ENCODE results near the gene IMMP2L.

The IMMP2L gene

DNA sequence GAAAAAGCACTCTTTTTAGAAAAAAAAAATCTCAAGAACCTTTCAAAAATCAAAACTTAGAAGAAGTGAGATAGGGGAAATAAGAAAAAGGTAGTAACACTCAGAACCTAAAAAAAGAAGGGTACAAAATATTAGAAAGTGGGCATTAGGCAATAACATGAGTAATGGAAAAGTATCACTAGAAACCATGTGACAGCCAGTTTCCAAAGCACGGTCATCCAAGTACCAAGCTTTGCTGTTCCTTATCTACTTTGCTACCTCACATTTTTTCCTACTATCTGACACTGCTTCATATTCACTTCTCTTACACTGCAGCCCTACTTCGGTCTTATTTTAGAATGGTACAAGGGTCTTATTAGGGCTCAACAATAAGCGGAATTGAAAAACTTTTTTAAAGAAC is 30.3 kb downstream of the IMMP2L start:
- H3K36me3 ChIP-seq (ENCODE audit: insufficient read depth, low read length) = no peaks in the 10 kb centered on the region
- H3K9me3 ChIP-seq (ENCODE audit: control insufficient read depth, insufficient read depth, low read length) = no peaks in the 10 kb centered on the region
- no peak overlapping the region for H3K9ac ChIP-seq (ENCODE audit: low read depth, low read length)
- H3K4me1 ChIP-seq (ENCODE audit: insufficient read depth, low read length) = no peaks in the 10 kb centered on the region

DNA sequence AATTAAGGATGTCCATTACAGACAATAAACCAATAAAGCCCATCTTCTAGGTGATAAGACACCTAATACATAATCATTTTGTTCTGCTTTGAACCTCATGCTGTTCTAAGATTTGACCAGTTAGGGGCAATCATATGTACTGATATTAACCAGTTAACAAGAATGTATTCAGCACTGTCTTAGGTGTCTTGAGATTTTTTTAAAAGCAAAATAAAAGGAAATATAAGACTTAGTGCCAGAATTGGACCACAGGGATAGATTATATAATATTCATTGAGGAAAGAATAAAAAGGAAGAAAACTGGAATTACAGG is 32.0 kb downstream of the IMMP2L start:
- no peaks in the 10 kb centered on the region for H3K36me3 ChIP-seq (ENCODE audit: insufficient read depth, low read length)
- H3K9ac ChIP-seq (ENCODE audit: low read depth, low read length) = no peak overlapping the region
- no peaks in the 10 kb centered on the region for H3K9me3 ChIP-seq (ENCODE audit: control insufficient read depth, insufficient read depth, low read length)
- no peaks in the 10 kb centered on the region for H3K4me1 ChIP-seq (ENCODE audit: insufficient read depth, low read length)

DNA sequence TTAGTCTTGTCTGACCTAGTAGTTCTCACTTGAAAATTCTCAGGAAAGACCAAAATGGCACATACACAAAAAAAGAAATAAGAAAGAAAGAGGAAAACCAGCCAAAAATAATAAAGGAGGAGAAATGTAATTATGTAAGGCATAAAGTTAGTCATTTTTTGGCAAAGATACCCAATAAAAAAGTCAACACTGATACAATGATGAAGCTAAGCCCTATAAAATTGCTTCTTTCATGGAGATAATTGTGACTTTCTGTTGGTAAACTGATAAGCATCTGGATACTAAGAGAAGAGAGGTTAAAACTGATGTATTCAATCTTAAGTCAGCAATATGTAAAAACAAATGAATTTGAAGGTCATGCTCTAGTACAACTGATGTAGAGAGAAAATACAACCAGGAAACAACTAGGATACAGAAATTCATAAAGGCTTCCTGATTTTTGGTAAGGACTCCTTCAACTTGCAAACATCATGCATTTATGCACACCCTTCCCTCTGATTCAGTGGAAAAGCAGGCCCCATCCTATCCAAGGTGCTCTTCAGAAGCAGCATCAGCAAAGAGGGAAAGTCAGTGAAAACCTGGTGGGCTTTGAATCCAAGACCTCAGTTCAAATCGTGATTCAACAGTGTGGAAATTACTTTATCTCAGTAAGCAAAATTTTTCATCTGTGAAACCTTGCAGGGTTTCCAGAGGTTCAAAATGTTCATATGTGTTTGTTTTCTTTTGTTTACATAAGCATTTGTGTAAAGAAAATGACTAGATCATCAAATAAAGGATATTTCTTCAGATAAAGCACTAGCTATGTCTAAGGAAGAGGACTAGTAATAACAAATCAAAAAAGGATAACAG is 32.6 kb downstream of the IMMP2L start:
- Histone ChIP-seq H3K4me1 (ENCODE audit: insufficient read depth, low read length) (no peaks in the 10 kb centered on the region), H3K9ac (ENCODE audit: low read depth, low read length) (no peak overlapping the region), H3K36me3 (ENCODE audit: insufficient read depth, low read length) (no peaks in the 10 kb centered on the region), H3K9me3 (ENCODE audit: control insufficient read depth, insufficient read depth, low read length) (no peaks in the 10 kb centered on the region)

DNA sequence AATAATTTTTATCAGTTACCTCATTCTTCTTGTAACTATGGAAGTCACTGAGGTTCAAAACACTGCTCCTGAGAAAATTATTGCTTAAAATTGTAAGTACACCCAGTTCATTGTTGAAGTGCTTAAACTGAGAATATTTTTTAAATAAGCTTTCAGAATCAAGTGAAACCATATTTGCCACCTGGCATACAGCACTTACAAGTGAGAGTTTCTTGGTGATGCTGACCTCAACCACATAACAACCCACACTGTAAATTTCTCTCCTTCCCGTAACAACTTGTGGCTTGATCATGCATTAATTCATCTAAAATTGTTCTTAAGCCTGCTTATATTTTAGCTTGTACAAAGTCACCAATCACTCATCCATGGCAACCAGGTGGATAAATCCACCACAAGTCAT is 34.0 kb downstream of the IMMP2L start:
- Histone ChIP-seq H3K4me1 (ENCODE audit: insufficient read depth, low read length) (no peaks in the 10 kb centered on the region), H3K9ac (ENCODE audit: low read depth, low read length) (no peak overlapping the region), H3K36me3 (ENCODE audit: insufficient read depth, low read length) (no peaks in the 10 kb centered on the region), H3K9me3 (ENCODE audit: control insufficient read depth, insufficient read depth, low read length) (no peaks in the 10 kb centered on the region)

DNA sequence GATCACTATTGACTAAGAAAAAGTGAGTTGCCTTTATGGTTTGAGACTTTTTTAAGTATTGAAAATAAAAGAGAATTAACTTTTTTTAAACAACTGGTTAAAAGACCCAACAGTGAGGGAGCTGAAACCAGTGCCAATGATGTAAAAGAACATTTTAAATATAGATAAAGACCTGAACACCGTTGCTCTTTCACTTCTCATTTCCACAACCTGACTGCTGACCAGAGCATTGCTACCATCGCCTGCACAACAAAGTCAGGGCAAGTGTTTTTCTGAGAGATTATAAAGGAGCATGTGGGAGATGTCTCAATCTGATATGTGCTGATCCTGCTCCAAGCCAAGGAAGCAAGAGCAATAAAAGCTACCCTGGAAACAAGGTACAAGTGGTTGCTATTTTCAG is 34.7 kb downstream of the IMMP2L start:
- H3K36me3 ChIP-seq (ENCODE audit: insufficient read depth, low read length) = no peaks in the 10 kb centered on the region
- H3K4me1 ChIP-seq (ENCODE audit: insufficient read depth, low read length) = no peaks in the 10 kb centered on the region
- no peaks in the 10 kb centered on the region for H3K9me3 ChIP-seq (ENCODE audit: control insufficient read depth, insufficient read depth, low read length)
- no peak overlapping the region for H3K9ac ChIP-seq (ENCODE audit: low read depth, low read length)

DNA sequence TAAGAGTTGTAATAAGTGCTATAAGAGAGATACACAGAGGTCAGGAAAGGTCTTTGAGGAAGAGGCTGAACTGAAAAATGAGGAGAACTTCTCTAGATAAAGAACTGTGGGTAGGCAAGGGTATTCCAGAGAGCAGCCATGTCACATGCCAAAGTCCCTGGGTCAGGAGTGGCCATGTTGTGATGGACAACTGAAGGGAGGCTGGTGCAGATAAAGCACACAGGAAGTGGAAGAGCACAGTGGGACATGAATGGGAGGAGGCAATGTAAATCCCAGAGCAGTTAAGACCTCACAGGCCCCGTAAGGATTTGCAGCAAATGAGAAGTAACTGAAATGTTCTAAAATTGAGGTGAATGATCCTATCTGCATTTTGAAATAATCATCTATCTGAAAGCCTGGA is 37.2 kb downstream of the IMMP2L start:
- no peaks in the 10 kb centered on the region for H3K4me1 ChIP-seq (ENCODE audit: insufficient read depth, low read length)
- H3K9me3 ChIP-seq (ENCODE audit: control insufficient read depth, insufficient read depth, low read length) = no peaks in the 10 kb centered on the region
- no peaks in the 10 kb centered on the region for H3K36me3 ChIP-seq (ENCODE audit: insufficient read depth, low read length)
- no peak overlapping the region for H3K9ac ChIP-seq (ENCODE audit: low read depth, low read length)

DNA sequence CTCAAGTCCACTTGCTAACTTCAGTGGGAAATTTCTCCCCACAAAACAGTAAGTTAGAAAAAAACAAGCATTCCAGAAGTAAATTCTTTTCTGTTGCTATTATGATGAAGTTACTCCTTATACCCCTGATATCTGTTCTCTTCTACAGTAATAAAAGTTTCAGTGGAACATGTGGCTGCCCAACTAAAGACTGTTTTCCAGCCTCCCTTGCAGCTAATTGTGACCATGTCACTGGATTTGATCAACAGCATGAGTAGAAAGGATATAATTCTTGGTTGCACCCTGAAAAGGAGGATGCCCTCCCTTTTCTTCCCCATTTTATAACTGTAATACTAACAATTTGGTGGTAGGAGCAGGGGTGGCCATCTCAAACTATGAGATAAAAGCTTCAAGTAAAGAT is 40.6 kb downstream of the IMMP2L start:
- Histone ChIP-seq H3K36me3 (ENCODE audit: insufficient read depth, low read length) (no peaks in the 10 kb centered on the region), H3K9ac (ENCODE audit: low read depth, low read length) (no peak overlapping the region), H3K4me1 (ENCODE audit: insufficient read depth, low read length) (no peaks in the 10 kb centered on the region)

DNA sequence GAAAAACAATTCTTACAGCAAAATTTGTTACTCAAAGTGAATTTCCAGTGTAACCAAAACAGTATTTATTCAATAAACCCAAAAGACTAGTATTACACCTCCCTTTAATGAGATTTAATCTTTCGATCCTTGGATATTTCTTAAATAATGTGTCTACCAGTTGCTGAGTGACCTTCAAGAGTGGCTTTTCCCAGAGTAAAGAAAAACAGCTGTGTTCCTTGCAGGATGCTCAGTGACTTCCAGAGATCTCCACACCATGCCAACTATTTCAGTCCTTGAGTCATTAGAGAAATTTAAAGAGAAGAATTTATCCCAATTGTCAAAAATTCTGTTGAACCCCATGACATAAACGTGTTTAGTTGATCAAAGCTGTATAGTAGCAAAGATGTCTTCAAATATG is 44.0 kb downstream of the IMMP2L start:
- H3K9ac ChIP-seq (ENCODE audit: low read depth, low read length) = no peak overlapping the region
- no peaks in the 10 kb centered on the region for H3K36me3 ChIP-seq (ENCODE audit: insufficient read depth, low read length)
- no peaks in the 10 kb centered on the region for H3K4me1 ChIP-seq (ENCODE audit: insufficient read depth, low read length)
- H3K9me3 ChIP-seq (ENCODE audit: control insufficient read depth, insufficient read depth, low read length) = no peaks in the 10 kb centered on the region

More for the DNA sequence above, 40.6 kb downstream of the IMMP2L start:
- no peaks in the 10 kb centered on the region for H3K9me3 ChIP-seq (ENCODE audit: control insufficient read depth, insufficient read depth, low read length)

DNA sequence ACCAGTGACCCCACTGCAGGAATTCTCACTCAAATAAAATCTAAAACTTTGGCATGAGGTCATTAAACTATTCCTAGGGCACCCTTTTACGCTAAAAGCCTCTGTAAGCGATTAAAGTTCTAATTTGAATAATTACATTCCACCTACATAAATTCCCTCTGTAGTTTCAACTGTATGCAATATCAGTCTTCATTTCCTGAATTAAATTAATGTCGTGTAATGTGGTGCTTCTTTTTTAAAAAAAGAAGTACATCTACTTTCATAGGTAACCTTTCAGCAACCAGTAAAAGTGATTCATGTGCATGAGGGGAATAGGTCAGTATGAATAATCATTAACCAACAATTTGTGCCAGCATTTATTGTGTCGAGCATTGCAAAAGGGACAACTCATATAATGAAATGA is 44.7 kb downstream of the IMMP2L start:
- H3K9ac ChIP-seq (ENCODE audit: low read depth, low read length) = no peak overlapping the region
- H3K9me3 ChIP-seq (ENCODE audit: control insufficient read depth, insufficient read depth, low read length) = no peaks in the 10 kb centered on the region
- H3K36me3 ChIP-seq (ENCODE audit: insufficient read depth, low read length) = no peaks in the 10 kb centered on the region
- H3K4me1 ChIP-seq (ENCODE audit: insufficient read depth, low read length) = no peaks in the 10 kb centered on the region

DNA sequence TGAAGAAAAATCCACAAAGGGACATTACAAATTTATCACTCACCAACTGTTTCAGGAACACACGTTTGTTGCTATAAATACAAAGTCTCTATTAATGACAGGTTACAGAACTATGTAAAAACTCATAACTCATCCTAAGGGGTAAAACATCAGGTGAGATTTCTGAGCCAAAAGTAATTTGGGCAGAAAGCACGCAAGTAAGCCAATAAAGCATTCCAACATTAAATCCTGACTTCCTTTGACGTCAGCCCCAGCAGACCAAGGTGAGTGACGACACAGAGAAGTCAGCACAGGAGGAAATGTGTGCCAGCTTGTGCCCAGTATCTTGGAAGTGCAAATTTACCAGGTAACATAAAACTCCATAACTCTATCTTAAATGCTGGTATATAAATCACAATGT is 45.7 kb downstream of the IMMP2L start:
- Histone ChIP-seq H3K36me3 (ENCODE audit: insufficient read depth, low read length) (no peaks in the 10 kb centered on the region), H3K9me3 (ENCODE audit: control insufficient read depth, insufficient read depth, low read length) (no peaks in the 10 kb centered on the region), H3K9ac (ENCODE audit: low read depth, low read length) (no peak overlapping the region), H3K4me1 (ENCODE audit: insufficient read depth, low read length) (no peaks in the 10 kb centered on the region)

DNA sequence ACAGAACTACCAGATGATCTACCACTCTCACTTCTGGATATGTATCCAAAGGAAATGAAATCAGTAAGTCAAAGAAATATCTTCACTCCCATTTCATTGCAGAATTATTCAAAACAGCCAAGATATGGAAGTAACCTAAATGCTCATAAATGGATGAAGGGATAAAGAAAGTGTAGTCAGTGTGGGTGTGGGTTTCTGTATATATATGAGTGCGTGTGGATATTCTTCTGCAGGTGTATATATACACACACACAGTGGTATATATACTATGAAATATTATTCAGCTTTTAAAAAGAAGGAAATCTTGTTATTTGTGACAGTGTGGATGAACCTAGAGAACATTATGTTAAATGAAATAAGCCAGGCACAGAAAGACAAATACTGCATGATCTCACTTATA is 48.7 kb downstream of the IMMP2L start:
- H3K36me3 ChIP-seq (ENCODE audit: insufficient read depth, low read length) = no peaks in the 10 kb centered on the region
- no peak overlapping the region for H3K9ac ChIP-seq (ENCODE audit: low read depth, low read length)
- no peaks in the 10 kb centered on the region for H3K9me3 ChIP-seq (ENCODE audit: control insufficient read depth, insufficient read depth, low read length)
- H3K4me1 ChIP-seq (ENCODE audit: insufficient read depth, low read length) = no peaks in the 10 kb centered on the region

DNA sequence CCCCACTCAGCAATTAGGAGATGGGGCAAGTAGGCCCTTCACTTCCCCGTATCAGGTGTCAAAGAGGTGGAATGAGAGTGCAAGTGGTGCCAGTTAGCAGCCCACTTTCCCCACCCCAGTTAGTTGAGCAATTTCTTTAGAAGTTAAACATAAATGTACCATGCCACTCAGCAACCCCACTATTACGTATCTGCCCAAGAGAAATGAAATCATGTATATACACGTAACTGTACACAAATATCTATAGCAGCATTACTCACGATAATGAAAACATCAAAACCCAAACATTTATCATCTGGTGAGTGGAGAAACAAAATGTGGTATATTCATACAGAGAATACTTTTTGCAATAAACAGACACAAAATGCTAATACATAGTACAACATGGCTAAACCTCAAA is 50.4 kb downstream of the IMMP2L start:
- Histone ChIP-seq H3K4me1 (ENCODE audit: insufficient read depth, low read length) (no peaks in the 10 kb centered on the region), H3K9ac (ENCODE audit: low read depth, low read length) (no peak overlapping the region), H3K36me3 (ENCODE audit: insufficient read depth, low read length) (no peaks in the 10 kb centered on the region), H3K9me3 (ENCODE audit: control insufficient read depth, insufficient read depth, low read length) (no peaks in the 10 kb centered on the region)

DNA sequence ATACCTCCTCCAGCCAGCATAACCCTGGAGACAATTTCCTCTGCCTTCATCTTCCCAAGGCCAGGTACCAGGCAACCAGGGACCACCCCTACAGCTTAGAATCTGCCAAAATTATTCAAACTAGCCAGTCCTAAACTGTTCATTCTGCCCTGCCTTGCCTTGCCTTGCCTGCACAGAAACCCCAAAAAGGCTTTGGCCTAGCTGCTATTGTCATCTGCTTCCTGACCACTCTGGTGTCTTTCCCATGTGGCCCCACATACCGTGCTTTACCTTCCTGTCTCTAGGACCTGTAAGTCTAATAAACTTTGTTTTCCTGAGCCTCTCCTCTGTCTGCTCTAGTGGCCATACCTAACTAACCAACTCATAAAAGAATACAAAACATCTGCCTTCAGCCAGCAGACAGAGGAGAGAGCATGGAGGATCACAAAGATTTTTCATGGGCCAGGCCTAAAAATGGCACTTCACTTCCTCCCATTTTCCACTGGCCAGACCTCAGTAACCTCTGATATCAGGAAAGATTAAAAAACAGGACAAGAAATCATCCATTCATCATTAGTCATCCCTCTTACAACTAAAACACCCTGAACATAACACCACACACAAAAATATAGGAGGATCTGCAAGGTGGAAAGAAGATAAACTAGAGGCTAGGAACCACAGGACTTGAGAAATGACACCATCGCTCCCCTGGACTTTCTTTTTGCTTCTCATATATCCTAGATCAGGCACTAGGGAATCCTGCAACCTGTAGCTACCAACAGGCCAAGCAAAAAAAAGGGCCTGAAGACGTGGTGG is 51.5 kb downstream of the IMMP2L start:
- no peak overlapping the region for H3K9ac ChIP-seq (ENCODE audit: low read depth, low read length)

DNA sequence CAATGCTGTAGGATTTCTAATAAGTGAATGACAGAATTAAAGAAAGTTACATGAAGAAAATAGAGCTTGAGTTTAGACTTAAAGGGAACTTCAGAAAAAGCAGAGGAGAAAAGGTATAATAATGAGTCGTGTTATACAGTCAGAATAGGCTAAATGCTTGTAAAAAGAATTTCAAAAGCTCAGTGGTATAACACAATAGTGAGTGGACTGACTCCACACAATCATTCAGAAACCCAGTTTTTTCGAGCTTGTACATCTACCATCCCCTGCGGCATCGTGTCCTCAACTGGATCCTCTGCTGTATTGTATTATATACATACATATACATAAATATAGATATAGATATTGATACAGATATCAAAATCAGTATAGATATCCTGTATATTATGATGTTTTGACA is 52.2 kb downstream of the IMMP2L start:
- H3K9me3 ChIP-seq (ENCODE audit: control insufficient read depth, insufficient read depth, low read length) = no peaks in the 10 kb centered on the region
- no peaks in the 10 kb centered on the region for H3K4me1 ChIP-seq (ENCODE audit: insufficient read depth, low read length)
- H3K36me3 ChIP-seq (ENCODE audit: insufficient read depth, low read length) = no peaks in the 10 kb centered on the region
- no peak overlapping the region for H3K9ac ChIP-seq (ENCODE audit: low read depth, low read length)

More for the DNA sequence above, 51.5 kb downstream of the IMMP2L start:
- Histone ChIP-seq H3K9me3 (ENCODE audit: control insufficient read depth, insufficient read depth, low read length) (no peaks in the 10 kb centered on the region), H3K4me1 (ENCODE audit: insufficient read depth, low read length) (no peaks in the 10 kb centered on the region), H3K36me3 (ENCODE audit: insufficient read depth, low read length) (no peaks in the 10 kb centered on the region)

DNA sequence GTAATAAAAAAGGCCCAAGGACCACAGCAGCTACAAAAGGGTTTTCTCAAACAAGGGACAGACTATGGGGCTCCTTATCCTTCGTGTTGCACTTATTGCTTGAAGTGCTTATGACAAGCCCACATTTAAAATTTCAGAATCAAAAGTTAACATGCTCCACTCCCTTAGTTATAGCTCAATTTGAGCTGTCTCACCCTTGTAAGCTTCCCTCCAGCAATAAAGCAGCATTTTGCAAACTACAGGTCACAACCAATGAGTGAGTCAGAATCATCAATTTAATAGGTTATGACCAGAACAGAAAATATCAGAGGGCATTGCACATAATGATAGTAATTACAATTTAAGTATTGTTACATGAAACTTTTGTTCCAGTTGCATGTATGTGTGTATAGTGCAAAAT is 53.0 kb downstream of the IMMP2L start:
- Histone ChIP-seq H3K36me3 (ENCODE audit: insufficient read depth, low read length) (no peaks in the 10 kb centered on the region), H3K9ac (ENCODE audit: low read depth, low read length) (no peak overlapping the region), H3K9me3 (ENCODE audit: control insufficient read depth, insufficient read depth, low read length) (no peaks in the 10 kb centered on the region), H3K4me1 (ENCODE audit: insufficient read depth, low read length) (no peaks in the 10 kb centered on the region)
